LNCaP clone FGC (cell line): ENCODE results near the gene CRYGN.

Experiments used
- DNase-seq: peaks from one replicate; pipeline ENCODE4 v3.0.0-alpha.2; 2011; ENCODE audit warnings: low read depth
- H3K4me3 ChIP-seq: 2 replicates; pipeline ENCODE4 v1.5.1; 2011; ENCODE audit warnings: mild to moderate bottlenecking, low read depth, low read length, control low read depth
- CTCF ChIP-seq: IDR thresholded peaks from 2 replicates; pipeline ENCODE4 v1.5.1; 2012; ENCODE audit warnings: mild to moderate bottlenecking; ENCODE audit not compliant: control insufficient read depth, insufficient read depth; ENCODE audit errors: extremely low read depth

Gene CRYGN

DNA sequence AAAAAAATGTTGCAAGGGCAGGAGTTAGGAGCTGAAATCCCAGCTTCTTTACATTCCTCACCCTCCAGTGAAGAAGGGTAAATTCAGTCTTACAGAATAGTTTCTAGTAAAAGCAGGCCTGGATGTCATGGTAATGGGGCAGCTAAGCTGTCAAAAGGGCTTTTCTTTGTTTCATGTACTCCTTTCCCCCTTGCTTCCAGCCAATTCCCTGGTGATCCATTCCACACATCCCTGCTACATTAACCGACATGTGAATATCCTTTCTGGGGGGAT is 43.7 kb upstream of the CRYGN start:
- no peak overlapping the region for H3K4me3 ChIP-seq
- TF ChIP-seq CTCF: no peak
- DNase-seq: no peak

DNA sequence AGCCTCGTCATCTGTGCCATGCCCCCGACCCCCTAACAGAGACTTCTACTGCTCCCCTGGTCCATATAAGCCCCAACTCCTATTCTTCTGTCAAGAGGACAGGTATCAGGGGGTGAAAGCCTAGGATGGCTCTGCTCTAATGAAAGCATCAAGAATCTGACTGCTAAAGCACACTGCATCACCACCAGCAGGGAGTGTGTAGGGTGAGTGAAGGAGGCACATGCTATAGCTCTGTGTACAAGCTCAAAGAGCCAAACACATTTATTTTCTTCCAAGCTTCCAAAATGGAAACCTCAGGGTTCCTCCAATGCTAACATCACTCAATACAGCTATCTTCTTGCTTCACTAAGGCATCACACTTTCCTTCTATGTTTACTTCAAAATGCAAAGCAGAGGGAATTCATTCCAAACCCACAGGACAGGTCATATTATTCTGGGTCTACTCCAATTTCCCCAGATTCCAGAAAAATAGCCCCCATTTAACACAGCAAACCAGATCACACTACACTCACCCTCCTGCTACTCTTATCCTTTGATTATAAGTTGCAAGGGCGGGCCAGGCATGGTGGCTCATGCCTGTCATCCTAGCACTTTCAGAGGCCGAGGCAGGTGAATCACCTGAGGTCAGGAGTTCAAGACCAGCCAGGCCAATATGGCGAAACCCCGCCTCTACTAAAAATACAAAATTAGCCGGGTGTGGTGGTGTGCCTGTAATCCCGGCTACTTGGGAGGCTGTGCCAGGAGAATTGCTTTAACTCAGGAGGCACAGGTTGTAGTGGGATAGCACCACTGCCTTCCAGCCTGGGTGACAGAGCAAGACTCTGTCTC is 43.2 kb upstream of the CRYGN start:
- H3K4me3 ChIP-seq: no peak overlapping the region
- no peak for DNase-seq
- no peak for TF ChIP-seq CTCF

DNA sequence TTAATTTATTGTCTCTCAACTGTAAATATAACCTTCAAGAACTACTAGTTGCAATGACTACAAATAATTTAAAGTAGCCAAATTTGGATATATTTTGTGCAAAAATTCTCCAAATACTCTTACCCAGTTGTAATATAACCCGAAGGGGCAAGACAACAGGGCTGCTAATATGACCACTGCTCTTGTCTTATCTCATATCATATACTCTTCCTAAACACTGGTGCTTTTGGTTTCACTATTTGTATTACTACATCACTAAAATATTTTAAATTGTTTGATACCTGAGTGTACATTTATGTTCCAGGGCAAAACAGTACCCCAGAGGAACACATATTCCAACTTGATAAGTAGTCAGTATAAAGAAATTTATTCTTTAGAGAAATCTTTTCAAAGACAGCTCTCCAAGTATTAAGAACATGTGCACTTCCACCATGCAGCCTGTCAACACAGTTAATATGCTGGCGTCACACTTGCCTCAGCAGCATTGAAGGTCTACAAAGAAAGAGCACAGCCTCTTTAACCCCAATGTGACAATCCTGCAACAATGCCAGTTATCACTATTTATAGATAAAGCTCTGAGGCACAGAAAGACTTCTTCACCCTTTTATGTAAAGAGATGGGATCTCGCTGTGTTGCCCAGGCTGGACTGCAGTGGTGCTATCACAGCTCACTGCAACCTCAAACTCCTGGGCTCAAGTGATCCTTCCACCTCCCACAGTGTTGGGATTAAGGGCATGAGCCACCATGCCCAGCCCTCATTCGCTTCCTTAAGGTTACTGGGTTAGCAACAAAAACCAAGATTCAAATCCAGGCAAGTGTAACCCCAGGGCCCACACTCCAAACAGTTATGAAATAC is 41.9 kb upstream of the CRYGN start:
- no peak overlapping the region for H3K4me3 ChIP-seq
- TF ChIP-seq CTCF: no peak
- DNase-seq: no peak

- DNase-seq: no peak
Measured at GRCh38 chr7:151477867-151478266, 37.9 kb upstream of the CRYGN start.

GRCh38 chr7:151472644-151473380 is 32.9 kb upstream of the CRYGN start:
- TF ChIP-seq CTCF: no peak
- peak; percentile 41 for DNase-seq
- H3K4me3 ChIP-seq: no peak overlapping the region

More at GRCh38 chr7:151477867-151478266, 37.9 kb upstream of the CRYGN start:
- no peak overlapping the region for H3K4me3 ChIP-seq
- no peak for TF ChIP-seq CTCF

DNA sequence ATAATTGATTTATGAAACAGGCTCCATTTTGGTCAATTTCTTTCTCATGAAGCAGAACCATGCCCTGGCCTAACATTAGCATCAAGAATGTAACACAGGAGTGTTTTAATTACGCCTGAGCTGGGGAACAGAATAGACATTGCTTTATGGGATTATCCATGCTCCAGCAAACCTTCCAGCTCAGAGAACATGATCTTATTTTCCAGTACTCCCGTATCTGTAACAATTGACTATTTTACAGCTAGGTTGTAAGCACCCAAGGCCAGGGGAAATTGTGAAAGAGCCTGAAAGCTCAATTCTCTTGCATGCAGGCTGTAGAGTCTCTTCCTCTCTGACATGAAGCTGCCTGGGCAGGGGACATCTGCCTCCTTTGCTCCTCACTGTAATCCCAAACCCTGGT is 30.8 kb upstream of the CRYGN start:
- no peak overlapping the region for H3K4me3 ChIP-seq
- TF ChIP-seq CTCF: no peak
- DNase-seq: no peak
